ENCODE results near the gene GABBR2.

DNA sequence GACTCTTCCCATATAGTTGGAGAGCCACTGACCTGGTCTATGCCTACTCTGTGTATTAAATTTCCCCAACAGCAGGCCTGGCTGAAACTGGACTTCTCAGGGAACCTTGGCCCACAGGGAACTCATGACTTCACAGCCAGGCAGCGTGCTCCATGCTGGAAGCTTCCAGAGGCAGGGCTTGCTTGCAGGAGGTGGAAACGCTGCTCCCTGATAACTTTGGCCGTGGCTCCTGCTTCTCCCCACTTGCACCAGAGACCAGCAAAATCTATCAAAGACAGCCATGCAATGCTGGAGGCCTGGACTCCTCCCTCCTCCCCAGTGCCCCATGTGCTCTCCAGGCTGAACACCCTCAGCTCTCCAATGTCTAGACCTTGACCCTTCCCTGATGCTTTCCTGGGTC is 137.1 kb downstream of the GABBR2 start:
- TF ChIP-seq, protein P1, sequence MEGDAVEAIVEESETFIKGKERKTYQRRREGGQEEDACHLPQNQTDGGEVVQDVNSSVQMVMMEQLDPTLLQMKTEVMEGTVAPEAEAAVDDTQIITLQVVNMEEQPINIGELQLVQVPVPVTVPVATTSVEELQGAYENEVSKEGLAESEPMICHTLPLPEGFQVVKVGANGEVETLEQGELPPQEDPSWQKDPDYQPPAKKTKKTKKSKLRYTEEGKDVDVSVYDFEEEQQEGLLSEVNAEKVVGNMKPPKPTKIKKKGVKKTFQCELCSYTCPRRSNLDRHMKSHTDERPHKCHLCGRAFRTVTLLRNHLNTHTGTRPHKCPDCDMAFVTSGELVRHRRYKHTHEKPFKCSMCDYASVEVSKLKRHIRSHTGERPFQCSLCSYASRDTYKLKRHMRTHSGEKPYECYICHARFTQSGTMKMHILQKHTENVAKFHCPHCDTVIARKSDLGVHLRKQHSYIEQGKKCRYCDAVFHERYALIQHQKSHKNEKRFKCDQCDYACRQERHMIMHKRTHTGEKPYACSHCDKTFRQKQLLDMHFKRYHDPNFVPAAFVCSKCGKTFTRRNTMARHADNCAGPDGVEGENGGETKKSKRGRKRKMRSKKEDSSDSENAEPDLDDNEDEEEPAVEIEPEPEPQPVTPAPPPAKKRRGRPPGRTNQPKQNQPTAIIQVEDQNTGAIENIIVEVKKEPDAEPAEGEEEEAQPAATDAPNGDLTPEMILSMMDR (conservative IDR thresholded peaks at IDR 0.05): no peak
- TF ChIP-seq ZFX (IDR thresholded peaks at IDR 0.05): no peak
